ENCODE results near the gene IL12RB1.
A peak's percentile ranks its signal among the peaks of the same experiment; 100 is the strongest.

Gene IL12RB1

GRCh38 chr19:18085702-18086457 lies 854 bp downstream of the IL12RB1 start:
- no peak for DNase-seq

GRCh38 chr19:18083929-18084684 lies 2.6 kb downstream of the IL12RB1 start:
- DNase-seq = no peak

GRCh38 chr19:18074192-18074591 lies 12.5 kb downstream of the IL12RB1 start:
- no peak for DNase-seq

- no peak for DNase-seq
Measured at GRCh38 chr19:18073197-18073596, 13.5 kb downstream of the IL12RB1 start.

- DNase-seq = no peak
Measured at GRCh38 chr19:18072335-18072734, 14.4 kb downstream of the IL12RB1 start.

GRCh38 chr19:18070181-18070580 lies 16.6 kb downstream of the IL12RB1 start:
- DNase-seq = no peak

- no peak for DNase-seq
Measured at GRCh38 chr19:18069383-18069782, 17.4 kb downstream of the IL12RB1 start.

- DNase-seq = no peak
Measured at GRCh38 chr19:18068395-18068794, 18.3 kb downstream of the IL12RB1 start.

- no peak for DNase-seq
Measured at GRCh38 chr19:18065173-18065495, 21.6 kb downstream of the IL12RB1 start.

- DNase-seq = no peak
Measured at GRCh38 chr19:18063463-18063862, 23.3 kb downstream of the IL12RB1 start.

- DNase-seq = no peak
Measured at GRCh38 chr19:18062028-18062427, 24.7 kb downstream of the IL12RB1 start.

GRCh38 chr19:18060472-18060871 lies 26.3 kb downstream of the IL12RB1 start:
- no peak for DNase-seq

- DNase-seq = no peak
Measured at GRCh38 chr19:18059902-18060301, 26.8 kb downstream of the IL12RB1 start.

GRCh38 chr19:18059297-18059696 lies 27.4 kb downstream of the IL12RB1 start:
- no peak for DNase-seq

- DNase-seq = peak; percentile 26 to 66
Measured at GRCh38 chr19:18058208-18059009, 28.3 kb downstream of the IL12RB1 start.

- no peak for DNase-seq
Measured at GRCh38 chr19:18057557-18057956, 29.2 kb downstream of the IL12RB1 start.

GRCh38 chr19:18055967-18056366 lies 30.8 kb downstream of the IL12RB1 start:
- DNase-seq = no peak

GRCh38 chr19:18053576-18054219 lies 33.0 kb downstream of the IL12RB1 start:
- no peak for DNase-seq

- DNase-seq = no peak
Measured at GRCh38 chr19:18051887-18052286, 34.8 kb downstream of the IL12RB1 start.

- no peak for DNase-seq
Measured at GRCh38 chr19:18049385-18049784, 37.3 kb downstream of the IL12RB1 start.

- peak in 1 of 2 experiments; percentile 44 for DNase-seq
Measured at GRCh38 chr19:18046059-18046718, 40.5 kb downstream of the IL12RB1 start.

- no peak for DNase-seq
Measured at GRCh38 chr19:18045307-18046050, 41.3 kb downstream of the IL12RB1 start.

Measured in SW 1271 (cell line).